Activated CD4-positive, alpha-beta T cell treated with anti-CD3 and anti-CD28 coated beads for 36 hours (primary cell): Measurements from ENCODE around the gene KCTD4. TPM values are rescaled to one million over a fixed set of nuclear protein-coding genes. Genes with fewer than 3 reads are reported as not detected.
"Not testable (repeated sequence)": the region's sequence is repeated elsewhere in the genome, so short reads cannot be mapped to it uniquely, and the experiment has no call there.

Experiments used
- ATAC-seq: fragments of 200-7000 bp; cut with Tn5 transposase; one replicate; pipeline ENCODE4 v1.10.0; 2021; ENCODE audit warnings: mild to moderate bottlenecking, moderate library complexity
- CTCF ChIA-PET: fragments of 350-600 bp; sonication (Branson Sonifier 250); formaldehyde crosslinking; loops from one replicate; lab custom pipeline; 2021; ENCODE audit warnings: antibody characterized with exemption; lab: Charles Lee
- POLR2A ChIA-PET: fragments of 350-600 bp; sonication (Branson Sonifier 250); formaldehyde crosslinking; loops from one replicate; lab custom pipeline; 2021; ENCODE audit warnings: antibody characterized with exemption, inconsistent platforms; lab: Charles Lee
- DNase-seq: peaks from one replicate; pipeline ENCODE4 v3.0.0-alpha.2; 2020
- H3K27ac Mint-ChIP-seq: one replicate; pipeline ENCODE4 v1.8.0; 2021; ENCODE audit warnings: mixed read lengths
- H3K27me3 Mint-ChIP-seq: one replicate; pipeline ENCODE4 v1.8.0; 2021; ENCODE audit warnings: mixed read lengths
- H3K36me3 Mint-ChIP-seq: one replicate; pipeline ENCODE4 v1.8.0; 2021; ENCODE audit warnings: low read depth, mixed read lengths
- H3K4me1 Mint-ChIP-seq: one replicate; pipeline ENCODE4 v1.8.0; 2021; ENCODE audit warnings: mixed read lengths
- H3K4me3 Mint-ChIP-seq: one replicate; pipeline ENCODE4 v1.8.0; 2021; ENCODE audit warnings: mild to moderate bottlenecking, moderate library complexity, mixed read lengths
- H3K9me3 Mint-ChIP-seq: one replicate; pipeline ENCODE4 v1.8.0; 2021; ENCODE audit warnings: low read depth, mixed read lengths
- intact Hi-C, 2 experiments: fragments of 100-400 bp; cut with DNase I in 1 of 2; cut with micrococcal nuclease in 1 of 2; formaldehyde crosslinking; loops; one replicate each; pipeline versions ENCODE4 v1.14.2 to v1.15.1; 2022 to 2024; cut with DNase I, micrococcal nuclease
- total RNA-seq, 2 experiments: library from RNA; stranded (reverse); gene quantifications; one replicate each; pipeline ENCODE4 v1.2.3, GENCODE V29; 2021

Gene KCTD4
- total RNA-seq, 2 experiments from 2014 or later = not detected

- POLR2A ChIA-PET = no interaction called here
- CTCF ChIA-PET = no interaction called here
- intact Hi-C loops = no loop called here
- ATAC-seq = no peak
- no peak for DNase-seq
- Mint-ChIP-seq H3K4me1 (peaks cover 8% of the 10 kb centered on the region), H3K27me3 (no peaks in the 10 kb centered on the region), H3K27ac (no peak overlapping the region), H3K9me3 (no peaks in the 10 kb centered on the region), H3K36me3 (peaks cover 7% of the 10 kb centered on the region), H3K4me3 (no peak overlapping the region)
Observed at GRCh38 chr13:45195421-45195820, 5.4 kb downstream of the KCTD4 start.

DNA sequence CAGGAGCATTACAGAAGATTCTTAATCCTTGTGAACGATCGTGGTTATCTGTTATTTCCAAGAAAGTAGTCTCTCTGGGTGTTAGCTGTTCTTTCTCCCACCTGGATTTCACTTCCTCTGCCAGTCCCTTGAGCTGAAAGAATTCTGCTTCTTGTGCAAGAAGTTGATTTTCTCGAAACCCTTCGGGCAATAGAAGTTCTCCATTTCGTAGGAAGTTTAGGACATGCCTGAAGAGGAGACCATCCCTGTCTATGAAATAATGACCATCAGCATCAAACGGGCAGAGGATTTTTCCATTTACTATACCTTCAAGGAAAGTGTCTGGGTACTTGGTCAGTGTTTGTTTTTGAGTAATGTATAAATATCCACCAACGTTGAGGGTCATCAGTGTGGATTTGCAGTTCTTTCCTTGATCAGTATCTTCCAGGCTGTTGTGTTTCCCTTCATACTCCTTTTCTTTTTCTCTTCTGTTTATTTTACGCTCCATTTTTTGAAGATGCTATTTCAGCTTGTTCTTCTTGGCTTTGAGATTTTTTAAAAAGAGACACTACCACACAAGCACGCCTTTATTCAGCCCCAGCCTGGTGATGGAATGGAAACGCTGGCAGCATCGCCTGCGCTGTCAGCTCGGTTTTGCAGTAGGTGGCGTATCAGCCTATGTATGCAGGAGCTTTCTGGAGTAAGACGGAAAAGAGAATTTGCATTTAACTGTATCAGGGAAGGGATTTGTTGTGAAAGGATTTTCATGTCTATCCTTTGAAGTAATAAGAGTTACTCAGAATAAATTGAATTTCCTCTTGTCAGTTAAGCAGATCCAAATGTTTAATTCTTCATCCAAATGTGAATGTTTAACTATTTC is 6.5 kb downstream of the KCTD4 start:
- ATAC-seq (no peak), DNase-seq (no peak)
- H3K27ac Mint-ChIP-seq = no peak overlapping the region
- no peaks in the 10 kb centered on the region for H3K9me3 Mint-ChIP-seq
- no peaks in the 10 kb centered on the region for H3K27me3 Mint-ChIP-seq
- ChIA-PET CTCF (interaction anchor here (3.8 kb wide), 1 partner anchor 11 kb away, joined by 20 read pairs; no protein-coding TSS in a partner anchor), POLR2A (no interaction called here)
- H3K36me3 Mint-ChIP-seq = peaks cover 2% of the 10 kb centered on the region
- intact Hi-C loops = no loop called here
- H3K4me1 Mint-ChIP-seq = peaks cover 6% of the 10 kb centered on the region
- no peak overlapping the region for H3K4me3 Mint-ChIP-seq

- peaks cover 5% of the 10 kb centered on the region for H3K4me1 Mint-ChIP-seq
- ATAC-seq (no peak), DNase-seq (no peak)
- no peaks in the 10 kb centered on the region for H3K27me3 Mint-ChIP-seq
- CTCF ChIA-PET = interaction anchor here (0.5 to 3.8 kb wide), 4 partner anchors 13 to 622 kb away, joined by 3 to 20 read pairs (median 4); no protein-coding TSS in a partner anchor
- H3K36me3 Mint-ChIP-seq = peaks cover 10% of the 10 kb centered on the region
- H3K4me3 Mint-ChIP-seq = no peak overlapping the region
- intact Hi-C loops = no loop called here
- H3K27ac Mint-ChIP-seq = no peak overlapping the region
- POLR2A ChIA-PET = interaction anchor here (0.8 kb wide), 1 partner anchor 19 kb away, joined by 3 read pairs; no protein-coding TSS in a partner anchor
- H3K9me3 Mint-ChIP-seq = no peaks in the 10 kb centered on the region
Observed at GRCh38 chr13:45191874-45192273, 9.0 kb downstream of the KCTD4 start.

DNA sequence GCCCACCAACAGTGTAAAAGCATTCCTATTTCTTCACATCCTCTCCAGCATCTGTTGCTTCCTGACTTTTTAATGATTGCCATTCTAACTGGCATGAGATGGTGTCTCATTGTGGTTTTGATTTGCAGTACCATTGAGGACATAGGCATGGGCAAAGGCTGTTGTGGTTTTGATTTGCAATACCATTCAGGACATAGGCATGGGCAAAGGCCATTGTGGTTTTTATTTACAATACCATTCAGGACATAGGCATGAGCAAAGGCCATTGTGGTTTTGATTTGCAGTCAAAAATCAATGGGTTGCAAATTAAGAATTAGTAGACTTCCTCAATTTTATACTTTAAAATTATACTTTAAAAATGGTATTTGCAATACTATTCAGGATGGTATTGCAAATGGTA is 11.3 kb downstream of the KCTD4 start:
- H3K4me3 Mint-ChIP-seq, H3K4me1 Mint-ChIP-seq, POLR2A ChIA-PET, intact Hi-C loops, H3K27ac Mint-ChIP-seq, ATAC-seq, H3K9me3 Mint-ChIP-seq, DNase-seq, H3K27me3 Mint-ChIP-seq, CTCF ChIA-PET: not testable (repeated sequence)
- H3K36me3 Mint-ChIP-seq = peaks cover 14% of the 10 kb centered on the region

DNA sequence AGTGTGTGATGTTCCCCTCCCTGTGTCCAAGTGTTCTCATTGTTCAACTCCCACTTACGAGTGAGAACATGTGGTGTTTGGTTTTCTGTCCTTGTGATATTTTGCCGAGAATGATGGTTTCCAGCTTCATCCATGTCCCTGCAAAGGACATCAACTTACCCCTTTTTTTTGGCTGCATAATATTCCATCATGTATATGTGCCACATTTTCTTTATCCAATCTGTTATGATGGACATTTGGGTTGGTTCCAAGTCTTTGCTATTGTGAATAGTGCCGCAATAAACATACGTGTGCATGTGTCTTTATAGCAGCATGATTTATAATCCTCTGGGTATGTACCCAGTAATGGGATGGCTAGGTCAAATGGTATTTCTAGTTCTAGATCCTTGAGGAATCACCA is 11.8 kb downstream of the KCTD4 start:
- H3K27me3 Mint-ChIP-seq, intact Hi-C loops, H3K4me1 Mint-ChIP-seq, DNase-seq, ATAC-seq, POLR2A ChIA-PET, H3K9me3 Mint-ChIP-seq, H3K27ac Mint-ChIP-seq, CTCF ChIA-PET, H3K4me3 Mint-ChIP-seq: not testable (repeated sequence)
- H3K36me3 Mint-ChIP-seq = peaks cover 17% of the 10 kb centered on the region

DNA sequence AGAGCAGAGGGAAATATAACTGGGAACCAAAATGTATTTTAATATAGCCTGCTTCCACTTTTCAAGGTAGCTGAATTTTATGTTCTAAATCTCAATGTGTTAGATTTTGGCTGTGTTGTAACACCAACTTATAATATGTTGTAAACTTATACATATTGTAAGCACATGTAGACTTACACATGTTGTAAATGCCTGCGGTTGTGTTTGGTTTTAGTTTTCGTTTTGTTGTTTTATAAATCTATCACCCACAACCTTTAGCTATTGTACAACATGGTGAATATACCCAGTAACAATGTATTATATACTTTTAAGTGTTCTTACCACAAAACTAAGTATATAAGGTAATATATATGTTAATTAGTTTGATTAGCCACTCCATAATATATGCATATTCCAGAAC is 15.6 kb downstream of the KCTD4 start:
- intact Hi-C loops = no loop called here
- H3K27me3 Mint-ChIP-seq = no peaks in the 10 kb centered on the region
- no peaks in the 10 kb centered on the region for H3K9me3 Mint-ChIP-seq
- ChIA-PET CTCF (no interaction called here), POLR2A (no interaction called here)
- H3K36me3 Mint-ChIP-seq = peaks cover 24% of the 10 kb centered on the region
- no peak overlapping the region for H3K27ac Mint-ChIP-seq
- H3K4me3 Mint-ChIP-seq = no peak overlapping the region
- DNase-seq (no peak), ATAC-seq (no peak)
- peaks cover 5% of the 10 kb centered on the region for H3K4me1 Mint-ChIP-seq

GRCh38 chr13:45184693-45185092 is 16.2 kb downstream of the KCTD4 start:
- intact Hi-C loops = no loop called here
- ATAC-seq = no peak
- CTCF ChIA-PET = no interaction called here
- DNase-seq = no peak
- H3K27me3 Mint-ChIP-seq = no peaks in the 10 kb centered on the region
- peak overlapping the region; percentile 42 for H3K27ac Mint-ChIP-seq
- peaks cover 24% of the 10 kb centered on the region for H3K36me3 Mint-ChIP-seq
- peaks cover 9% of the 10 kb centered on the region for H3K4me1 Mint-ChIP-seq
- H3K9me3 Mint-ChIP-seq = no peaks in the 10 kb centered on the region
- no peak overlapping the region for H3K4me3 Mint-ChIP-seq
- POLR2A ChIA-PET = no interaction called here

DNA sequence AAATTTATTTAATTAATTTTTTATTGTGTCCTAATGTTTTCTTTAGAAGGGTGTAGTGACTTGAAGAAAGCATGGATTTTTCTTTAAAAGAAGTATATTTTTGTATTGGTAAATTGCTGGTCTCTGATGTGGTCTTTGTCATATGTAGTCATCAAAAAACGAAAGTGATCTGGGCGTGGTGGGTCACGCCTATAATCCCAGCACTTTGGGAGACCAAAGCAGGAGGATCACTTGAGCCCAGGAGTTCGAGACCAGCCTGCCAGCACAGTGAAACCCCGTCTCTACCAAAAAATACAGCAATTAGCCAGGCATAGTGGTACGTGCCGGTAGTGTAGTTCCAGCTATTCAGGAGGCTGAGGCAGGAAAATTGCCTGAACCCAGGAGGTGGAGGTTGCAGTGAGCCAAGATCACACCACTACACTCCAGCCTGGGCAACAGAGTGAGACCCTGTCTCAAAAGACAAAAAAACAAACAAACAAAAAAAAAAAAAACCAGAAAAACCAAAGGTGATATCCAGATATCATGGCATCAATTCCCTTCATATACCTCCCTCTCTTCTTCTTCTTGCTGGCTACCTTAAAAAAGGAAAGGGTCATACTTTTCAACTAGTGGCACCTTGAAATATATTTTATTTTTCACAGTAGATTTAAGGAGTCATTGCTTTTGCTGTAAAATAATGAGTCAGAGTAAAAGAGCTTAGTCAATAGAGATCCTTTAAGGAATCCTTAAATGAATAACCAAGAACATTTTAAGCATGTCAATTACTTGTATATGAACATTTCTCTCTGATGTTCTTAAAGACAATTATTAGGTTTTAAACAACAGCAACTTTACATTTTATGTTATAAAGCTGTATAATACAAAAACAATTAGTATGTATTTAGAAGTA is 19.9 kb downstream of the KCTD4 start:
- peaks cover 27% of the 10 kb centered on the region for H3K4me1 Mint-ChIP-seq
- no peak for ATAC-seq
- ChIA-PET POLR2A (no interaction called here), CTCF (interaction anchor here (1.2 to 1.4 kb wide), 2 partner anchors 12 to 24 kb away, joined by 3 to 6 read pairs; no protein-coding TSS in a partner anchor)
- H3K9me3 Mint-ChIP-seq = no peaks in the 10 kb centered on the region
- H3K4me3 Mint-ChIP-seq = no peak overlapping the region
- intact Hi-C loops = no loop called here
- H3K27me3 Mint-ChIP-seq = no peaks in the 10 kb centered on the region
- peaks cover 23% of the 10 kb centered on the region for H3K36me3 Mint-ChIP-seq
- no peak for DNase-seq
- no peak overlapping the region for H3K27ac Mint-ChIP-seq

- intact Hi-C loops = no loop called here
- no peaks in the 10 kb centered on the region for H3K27me3 Mint-ChIP-seq
- H3K4me1 Mint-ChIP-seq = peaks cover 27% of the 10 kb centered on the region
- peak; percentile 11 for ATAC-seq
- POLR2A ChIA-PET = no interaction called here
- no peaks in the 10 kb centered on the region for H3K9me3 Mint-ChIP-seq
- CTCF ChIA-PET = no interaction called here
- no peak overlapping the region for H3K4me3 Mint-ChIP-seq
- no peak for DNase-seq
- no peak overlapping the region for H3K27ac Mint-ChIP-seq
- peaks cover 23% of the 10 kb centered on the region for H3K36me3 Mint-ChIP-seq
Observed at GRCh38 chr13:45180303-45180702, 20.5 kb downstream of the KCTD4 start.

- CTCF ChIA-PET = interaction anchor here (1.0 kb wide), 1 partner anchor 9 kb away, joined by 3 read pairs; no protein-coding TSS in a partner anchor
- no peak overlapping the region for H3K27ac Mint-ChIP-seq
- no peaks in the 10 kb centered on the region for H3K9me3 Mint-ChIP-seq
Observed at GRCh38 chr13:45179428-45179827, 21.4 kb downstream of the KCTD4 start.

DNA sequence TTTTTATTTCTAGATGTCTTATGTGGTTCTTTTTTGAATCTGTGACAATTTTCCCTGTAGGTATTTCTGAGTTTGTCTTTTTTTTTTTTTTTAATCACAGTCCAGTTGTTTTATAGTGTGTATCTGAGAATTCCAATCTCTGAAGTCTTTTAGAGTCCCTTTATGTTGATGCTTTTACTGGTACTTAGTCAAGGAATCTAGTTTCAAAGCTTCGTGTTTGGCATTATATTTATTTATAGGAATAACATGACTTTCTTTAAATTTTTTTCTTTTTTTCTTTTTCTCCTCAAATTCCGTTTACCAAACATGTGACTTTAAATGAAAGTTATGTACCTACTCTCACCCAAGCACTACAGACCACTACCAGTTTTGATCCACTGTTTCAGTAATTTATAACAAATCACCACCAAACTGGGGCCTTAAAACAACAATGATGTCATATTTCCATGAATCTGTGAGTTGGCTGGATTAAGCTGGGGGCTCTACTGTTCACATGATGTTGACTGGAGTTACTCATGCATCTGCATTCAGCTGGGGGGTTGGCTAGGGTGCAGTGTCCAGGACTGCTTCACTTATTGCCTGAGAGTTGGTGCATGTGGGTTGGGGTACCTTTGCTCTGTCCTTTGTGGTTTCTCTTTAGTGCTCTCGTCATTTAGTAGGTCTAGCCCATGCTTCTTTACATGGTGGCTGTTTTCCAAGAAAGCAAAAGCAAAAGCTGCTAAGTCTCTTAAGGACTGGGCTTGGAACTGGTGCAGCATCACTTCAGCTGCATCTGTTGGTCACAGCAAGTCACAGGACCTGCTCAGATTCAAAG is 22.3 kb downstream of the KCTD4 start:
- ChIA-PET POLR2A (no interaction called here), CTCF (no interaction called here)
- Mint-ChIP-seq H3K9me3 (no peaks in the 10 kb centered on the region), H3K4me3 (no peak overlapping the region), H3K4me1 (peaks cover 27% of the 10 kb centered on the region), H3K27ac (no peak overlapping the region), H3K36me3 (peaks cover 21% of the 10 kb centered on the region), H3K27me3 (no peaks in the 10 kb centered on the region)
- DNase-seq = peak; percentile 22
- ATAC-seq = peak; percentile 67
- intact Hi-C loops = no loop called here

More at GRCh38 chr13:45179428-45179827, 21.4 kb downstream of the KCTD4 start:
- DNase-seq = no peak
- Mint-ChIP-seq H3K4me3 (no peak overlapping the region), H3K27me3 (no peaks in the 10 kb centered on the region), H3K36me3 (peaks cover 24% of the 10 kb centered on the region), H3K4me1 (peaks cover 27% of the 10 kb centered on the region)
- no peak for ATAC-seq
- intact Hi-C loops = no loop called here
- POLR2A ChIA-PET = no interaction called here
